SK-N-SH treated with all-trans-retinoic acid at 6 μM for 48 hours (cell line): ENCODE results near the gene P2RX3.

ENCODE experiments used
- ARNTL ChIP-seq: fragments of 450-650 bp; formaldehyde crosslinking; IDR thresholded peaks from 2 replicates; pipeline ENCODE4 v1.5.0; 2020; ENCODE audit warnings: low read depth, mild to moderate bottlenecking, moderate library complexity, borderline replicate concordance
- ESRRG ChIP-seq: fragments of 250-450 bp; sonication (Bioruptor Pico); IDR thresholded peaks from 2 replicates; pipeline ENCODE4 v1.6.1; 2021; ENCODE audit warnings: mild to moderate bottlenecking
- ISL1 ChIP-seq: fragments of 250-450 bp; sonication (Bioruptor Pico); IDR thresholded peaks from 2 replicates; pipeline ENCODE4 v2.1.2; 2022; ENCODE audit warnings: mild to moderate bottlenecking, moderate library complexity
- TCF4 ChIP-seq: fragments of 250-450 bp; sonication (Bioruptor Pico); IDR thresholded peaks from 2 replicates; pipeline ENCODE4 v1.8.0; 2021; ENCODE audit warnings: mild to moderate bottlenecking, moderate library complexity, borderline replicate concordance
- TOX ChIP-seq: fragments of 250-450 bp; sonication (Bioruptor Pico); IDR thresholded peaks from 2 replicates; pipeline ENCODE4 v1.8.0; 2021; ENCODE audit warnings: mild to moderate bottlenecking, moderate library complexity, borderline replicate concordance
- ZFP3 ChIP-seq: fragments of 250-450 bp; sonication (Bioruptor Pico); IDR thresholded peaks from 2 replicates; pipeline ENCODE4 v1.5.0; 2020; ENCODE audit warnings: mild to moderate bottlenecking, moderate library complexity
- ZFP30 ChIP-seq: fragments of 450-650 bp; formaldehyde crosslinking; IDR thresholded peaks from 2 replicates; pipeline ENCODE4 v1.5.0; 2022; ENCODE audit warnings: mild to moderate bottlenecking, moderate library complexity
- ZNF70 ChIP-seq: fragments of 450-650 bp; formaldehyde crosslinking; IDR thresholded peaks from 2 replicates; pipeline ENCODE4 v1.5.0; 2020; ENCODE audit warnings: mild to moderate bottlenecking, moderate library complexity
- ZNF8 ChIP-seq: fragments of 450-650 bp; formaldehyde crosslinking; IDR thresholded peaks from 2 replicates; pipeline ENCODE4 v1.5.0; 2020; ENCODE audit warnings: mild to moderate bottlenecking, moderate library complexity
- TF ChIP-seq, protein P1 (sequence below): fragments of 250-450 bp; sonication (Bioruptor Pico); IDR thresholded peaks from 2 replicates; pipeline ENCODE4 v1.8.0; 2021; ENCODE audit warnings: low read depth, mild to moderate bottlenecking, moderate library complexity, borderline replicate concordance
- TF ChIP-seq, protein P2 (sequence below): fragments of 250-450 bp; sonication (Bioruptor Pico); IDR thresholded peaks from 2 replicates; pipeline ENCODE4 v1.5.1; 2021; ENCODE audit warnings: mild to moderate bottlenecking, moderate library complexity
- TF ChIP-seq, protein P3 (sequence below): fragments of 250-450 bp; sonication (Bioruptor Pico); IDR thresholded peaks from 2 replicates; pipeline ENCODE4 v1.5.1; 2020; ENCODE audit warnings: low read depth, mild to moderate bottlenecking, moderate library complexity
- TF ChIP-seq, protein P4 (sequence below): fragments of 250-450 bp; sonication (Bioruptor Pico); IDR thresholded peaks from 2 replicates; pipeline ENCODE4 v1.8.0; 2020; ENCODE audit warnings: mild to moderate bottlenecking, moderate library complexity, borderline replicate concordance
- TF ChIP-seq, protein P5 (sequence below): fragments of 250-450 bp; sonication (Bioruptor Pico); IDR thresholded peaks from 2 replicates; pipeline ENCODE4 v1.5.0; 2020; ENCODE audit warnings: mild to moderate bottlenecking, moderate library complexity

DNA sequence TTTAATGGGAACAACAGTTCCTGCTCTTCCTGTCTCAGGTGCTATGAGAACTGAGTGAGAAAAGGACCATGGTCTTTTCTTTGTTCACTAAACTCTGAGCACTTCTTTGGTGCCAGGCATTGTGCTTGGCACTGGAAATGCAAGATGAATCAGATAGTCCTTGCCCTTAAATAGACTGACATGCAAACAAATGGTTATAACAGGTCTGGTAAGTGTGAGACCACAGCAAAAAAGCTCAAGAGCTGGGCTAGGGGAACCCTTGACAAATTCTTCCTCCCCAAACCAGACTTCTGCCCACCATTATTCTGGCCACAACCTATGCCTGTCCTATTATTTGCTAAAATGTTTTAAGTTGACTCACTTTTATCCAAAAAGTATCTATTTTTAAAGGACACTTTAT lies 83.7 kb downstream of the P2RX3 start:
- TF ChIP-seq, protein P1, sequence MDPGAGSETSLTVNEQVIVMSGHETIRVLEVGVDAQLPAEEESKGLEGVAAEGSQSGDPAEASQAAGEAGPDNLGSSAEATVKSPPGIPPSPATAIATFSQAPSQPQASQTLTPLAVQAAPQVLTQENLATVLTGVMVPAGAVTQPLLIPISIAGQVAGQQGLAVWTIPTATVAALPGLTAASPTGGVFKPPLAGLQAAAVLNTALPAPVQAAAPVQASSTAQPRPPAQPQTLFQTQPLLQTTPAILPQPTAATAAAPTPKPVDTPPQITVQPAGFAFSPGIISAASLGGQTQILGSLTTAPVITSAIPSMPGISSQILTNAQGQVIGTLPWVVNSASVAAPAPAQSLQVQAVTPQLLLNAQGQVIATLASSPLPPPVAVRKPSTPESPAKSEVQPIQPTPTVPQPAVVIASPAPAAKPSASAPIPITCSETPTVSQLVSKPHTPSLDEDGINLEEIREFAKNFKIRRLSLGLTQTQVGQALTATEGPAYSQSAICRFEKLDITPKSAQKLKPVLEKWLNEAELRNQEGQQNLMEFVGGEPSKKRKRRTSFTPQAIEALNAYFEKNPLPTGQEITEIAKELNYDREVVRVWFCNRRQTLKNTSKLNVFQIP (CRISPR knock-in tag) = no peak
- TF ChIP-seq, protein P2, sequence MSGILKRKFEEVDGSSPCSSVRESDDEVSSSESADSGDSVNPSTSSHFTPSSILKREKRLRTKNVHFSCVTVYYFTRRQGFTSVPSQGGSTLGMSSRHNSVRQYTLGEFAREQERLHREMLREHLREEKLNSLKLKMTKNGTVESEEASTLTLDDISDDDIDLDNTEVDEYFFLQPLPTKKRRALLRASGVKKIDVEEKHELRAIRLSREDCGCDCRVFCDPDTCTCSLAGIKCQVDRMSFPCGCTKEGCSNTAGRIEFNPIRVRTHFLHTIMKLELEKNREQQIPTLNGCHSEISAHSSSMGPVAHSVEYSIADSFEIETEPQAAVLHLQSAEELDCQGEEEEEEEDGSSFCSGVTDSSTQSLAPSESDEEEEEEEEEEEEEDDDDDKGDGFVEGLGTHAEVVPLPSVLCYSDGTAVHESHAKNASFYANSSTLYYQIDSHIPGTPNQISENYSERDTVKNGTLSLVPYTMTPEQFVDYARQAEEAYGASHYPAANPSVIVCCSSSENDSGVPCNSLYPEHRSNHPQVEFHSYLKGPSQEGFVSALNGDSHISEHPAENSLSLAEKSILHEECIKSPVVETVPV (CRISPR knock-in tag) = no peak
- TF ChIP-seq, protein P3, sequence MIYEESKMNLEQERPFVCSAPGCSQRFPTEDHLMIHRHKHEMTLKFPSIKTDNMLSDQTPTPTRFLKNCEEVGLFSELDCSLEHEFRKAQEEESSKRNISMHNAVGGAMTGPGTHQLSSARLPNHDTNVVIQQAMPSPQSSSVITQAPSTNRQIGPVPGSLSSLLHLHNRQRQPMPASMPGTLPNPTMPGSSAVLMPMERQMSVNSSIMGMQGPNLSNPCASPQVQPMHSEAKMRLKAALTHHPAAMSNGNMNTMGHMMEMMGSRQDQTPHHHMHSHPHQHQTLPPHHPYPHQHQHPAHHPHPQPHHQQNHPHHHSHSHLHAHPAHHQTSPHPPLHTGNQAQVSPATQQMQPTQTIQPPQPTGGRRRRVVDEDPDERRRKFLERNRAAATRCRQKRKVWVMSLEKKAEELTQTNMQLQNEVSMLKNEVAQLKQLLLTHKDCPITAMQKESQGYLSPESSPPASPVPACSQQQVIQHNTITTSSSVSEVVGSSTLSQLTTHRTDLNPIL = no peak
- TF ChIP-seq ISL1 = no peak
- TF ChIP-seq, protein P4, sequence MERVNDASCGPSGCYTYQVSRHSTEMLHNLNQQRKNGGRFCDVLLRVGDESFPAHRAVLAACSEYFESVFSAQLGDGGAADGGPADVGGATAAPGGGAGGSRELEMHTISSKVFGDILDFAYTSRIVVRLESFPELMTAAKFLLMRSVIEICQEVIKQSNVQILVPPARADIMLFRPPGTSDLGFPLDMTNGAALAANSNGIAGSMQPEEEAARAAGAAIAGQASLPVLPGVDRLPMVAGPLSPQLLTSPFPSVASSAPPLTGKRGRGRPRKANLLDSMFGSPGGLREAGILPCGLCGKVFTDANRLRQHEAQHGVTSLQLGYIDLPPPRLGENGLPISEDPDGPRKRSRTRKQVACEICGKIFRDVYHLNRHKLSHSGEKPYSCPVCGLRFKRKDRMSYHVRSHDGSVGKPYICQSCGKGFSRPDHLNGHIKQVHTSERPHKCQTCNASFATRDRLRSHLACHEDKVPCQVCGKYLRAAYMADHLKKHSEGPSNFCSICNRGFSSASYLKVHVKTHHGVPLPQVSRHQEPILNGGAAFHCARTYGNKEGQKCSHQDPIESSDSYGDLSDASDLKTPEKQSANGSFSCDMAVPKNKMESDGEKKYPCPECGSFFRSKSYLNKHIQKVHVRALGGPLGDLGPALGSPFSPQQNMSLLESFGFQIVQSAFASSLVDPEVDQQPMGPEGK (CRISPR knock-in tag) = no peak
- TF ChIP-seq ZNF8 (CRISPR knock-in tag) = no peak
- TF ChIP-seq, protein P5, sequence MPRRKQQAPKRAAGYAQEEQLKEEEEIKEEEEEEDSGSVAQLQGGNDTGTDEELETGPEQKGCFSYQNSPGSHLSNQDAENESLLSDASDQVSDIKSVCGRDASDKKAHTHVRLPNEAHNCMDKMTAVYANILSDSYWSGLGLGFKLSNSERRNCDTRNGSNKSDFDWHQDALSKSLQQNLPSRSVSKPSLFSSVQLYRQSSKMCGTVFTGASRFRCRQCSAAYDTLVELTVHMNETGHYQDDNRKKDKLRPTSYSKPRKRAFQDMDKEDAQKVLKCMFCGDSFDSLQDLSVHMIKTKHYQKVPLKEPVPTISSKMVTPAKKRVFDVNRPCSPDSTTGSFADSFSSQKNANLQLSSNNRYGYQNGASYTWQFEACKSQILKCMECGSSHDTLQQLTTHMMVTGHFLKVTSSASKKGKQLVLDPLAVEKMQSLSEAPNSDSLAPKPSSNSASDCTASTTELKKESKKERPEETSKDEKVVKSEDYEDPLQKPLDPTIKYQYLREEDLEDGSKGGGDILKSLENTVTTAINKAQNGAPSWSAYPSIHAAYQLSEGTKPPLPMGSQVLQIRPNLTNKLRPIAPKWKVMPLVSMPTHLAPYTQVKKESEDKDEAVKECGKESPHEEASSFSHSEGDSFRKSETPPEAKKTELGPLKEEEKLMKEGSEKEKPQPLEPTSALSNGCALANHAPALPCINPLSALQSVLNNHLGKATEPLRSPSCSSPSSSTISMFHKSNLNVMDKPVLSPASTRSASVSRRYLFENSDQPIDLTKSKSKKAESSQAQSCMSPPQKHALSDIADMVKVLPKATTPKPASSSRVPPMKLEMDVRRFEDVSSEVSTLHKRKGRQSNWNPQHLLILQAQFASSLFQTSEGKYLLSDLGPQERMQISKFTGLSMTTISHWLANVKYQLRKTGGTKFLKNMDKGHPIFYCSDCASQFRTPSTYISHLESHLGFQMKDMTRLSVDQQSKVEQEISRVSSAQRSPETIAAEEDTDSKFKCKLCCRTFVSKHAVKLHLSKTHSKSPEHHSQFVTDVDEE (CRISPR knock-in tag) = no peak
- no peak for TF ChIP-seq ARNTL (CRISPR knock-in tag)
- no peak for TF ChIP-seq ZNF70 (CRISPR knock-in tag)
- no peak for TF ChIP-seq TCF4 (CRISPR knock-in tag)
- no peak for TF ChIP-seq ZFP3 (CRISPR knock-in tag)
- TF ChIP-seq ZFP30 (CRISPR knock-in tag) = no peak
- no peak for TF ChIP-seq ESRRG (CRISPR knock-in tag)
- TF ChIP-seq TOX = no peak
